Fibroblast of lung (primary cell): Measurements from ENCODE around the gene NDUFB1. TPM values are rescaled to one million over a fixed set of nuclear protein-coding genes. Genes with fewer than 3 reads are reported as not detected.

ENCODE experiments used
- DNase-seq, 2 donors: peaks; one replicate each; pipeline versions ENCODE4 v3.0.0 to v3.0.0-alpha.2; 2010; ENCODE audit warnings: low read depth in 2 of 2
- H2AFZ ChIP-seq: 2 replicates; pipeline ENCODE4 v1.5.1; 2012; ENCODE audit warnings: low read length, control low read depth, inconsistent platforms
- H3K27ac ChIP-seq: 2 replicates; pipeline ENCODE4 v1.5.1; 2011; ENCODE audit warnings: low read length, control low read depth; ENCODE audit not compliant: insufficient read depth
- H3K27me3 ChIP-seq: 2 replicates; pipeline ENCODE4 v1.5.1; 2011; ENCODE audit warnings: mild to moderate bottlenecking, low read length; ENCODE audit not compliant: control insufficient read depth, insufficient read depth
- H3K36me3 ChIP-seq: 2 replicates; pipeline ENCODE4 v1.5.1; 2011; ENCODE audit warnings: low read length; ENCODE audit not compliant: control insufficient read depth, insufficient read depth
- H3K4me1 ChIP-seq: 2 replicates; pipeline ENCODE4 v1.5.1; 2011; ENCODE audit warnings: low read length; ENCODE audit not compliant: control insufficient read depth, insufficient read depth; ENCODE audit errors: extremely low read depth
- H3K4me2 ChIP-seq: 2 replicates; pipeline ENCODE4 v1.5.1; 2011; ENCODE audit warnings: low read length, control low read depth; ENCODE audit not compliant: insufficient read depth; ENCODE audit errors: extremely low read depth
- H3K4me3 ChIP-seq, 4 experiments: fragments of 200-600 bp in 1 of 4; sonication (generic) in 1 of 4; replicated peaks in 1 of 4; 2 replicates each; pipeline ENCODE4 v1.5.1; 2011 to 2016; ENCODE audit warnings: low read length in 4 of 4, low read depth in 3 of 4, mild to moderate bottlenecking in 3 of 4, control low read depth in 2 of 4, inconsistent platforms in 1 of 4, mixed read lengths in 1 of 4; ENCODE audit not compliant: insufficient read depth in 1 of 4; ENCODE audit errors: control extremely low read depth in 1 of 4
- H3K79me2 ChIP-seq: 2 replicates; pipeline ENCODE4 v1.5.1; 2012; ENCODE audit warnings: mild to moderate bottlenecking, low read length, inconsistent platforms; ENCODE audit not compliant: control insufficient read depth, insufficient read depth
- H3K9ac ChIP-seq: 2 replicates; pipeline ENCODE4 v1.5.1; 2011; ENCODE audit warnings: mild to moderate bottlenecking, low read length, control low read depth; ENCODE audit not compliant: insufficient read depth
- H3K9me3 ChIP-seq: 2 replicates; pipeline ENCODE4 v1.5.1; 2012; ENCODE audit warnings: low read depth, low read length; ENCODE audit not compliant: control insufficient read depth, insufficient read depth
- H4K20me1 ChIP-seq: 2 replicates; pipeline ENCODE4 v1.5.1; 2011; ENCODE audit warnings: low read length; ENCODE audit not compliant: control insufficient read depth, insufficient read depth; ENCODE audit errors: extremely low read depth
- EZH2 ChIP-seq: IDR thresholded peaks from 2 replicates; pipeline ENCODE4 v1.5.1; 2012; ENCODE audit warnings: low read length, control low read depth, mild to moderate bottlenecking; ENCODE audit errors: missing control alignments
- polyA plus RNA-seq, 2 donors: library from polyadenylated mRNA; depleted of rRNA in 1 of 2; stranded (reverse) in 1 of 2; unstranded in 1 of 2; fragments of >200 nt; gene quantifications; 2 replicates each; pipeline ENCODE4 v1.2.1, GENCODE V29; 2011 to 2012; ENCODE audit warnings: missing spikeins in 1 of 2
- total RNA-seq: library from RNA; depleted of rRNA; stranded (reverse); fragments of >200 nt; gene quantifications from 2 replicates; pipeline ENCODE4 v1.2.1, GENCODE V29; 2014
- TF ChIP-seq, protein P1 (sequence below), 2 donors: IDR thresholded peaks in 1 of 2; conservative IDR thresholded peaks in 1 of 2; 1 replicate in 1 of 2; 2 replicates in 1 of 2; pipeline ENCODE4 v1.5.1; 2011 to 2012; ENCODE audit warnings: low read length in 2 of 2, control low read depth in 1 of 2, inconsistent platforms in 1 of 2, low read depth in 1 of 2, mild to moderate bottlenecking in 1 of 2

Gene NDUFB1
- total and polyA plus RNA-seq, 2 donors (not counting 1 experiment from before 2014, with no cell fraction given) = 310 to 569 TPM

DNA sequence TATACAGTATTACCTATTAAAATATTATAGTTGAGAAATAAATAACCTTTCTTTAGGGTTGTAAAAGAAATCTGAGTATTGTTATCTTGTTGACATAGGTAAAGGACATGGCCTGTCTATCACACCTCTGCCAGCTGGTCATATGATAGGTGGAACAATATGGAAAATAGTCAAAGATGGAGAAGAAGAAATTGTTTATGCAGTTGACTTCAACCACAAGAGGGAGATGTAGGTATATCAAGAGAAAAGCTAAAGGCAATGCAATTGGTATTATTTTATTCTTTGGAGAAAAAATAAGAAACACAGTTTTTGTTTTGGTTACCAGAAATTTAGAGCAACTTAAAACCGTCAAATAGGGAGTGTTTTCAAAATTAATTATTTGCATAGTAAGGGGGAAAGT lies 13.8 kb upstream of the NDUFB1 start:
- Histone ChIP-seq H4K20me1 (no peaks in the 10 kb centered on the region), H3K4me1 (no peaks in the 10 kb centered on the region), H2AFZ (no peak overlapping the region), H3K36me3 (peaks cover 2% of the 10 kb centered on the region), H3K27ac (no peak overlapping the region), H3K79me2 (no peaks in the 10 kb centered on the region), H3K27me3 (no peaks in the 10 kb centered on the region), H3K9ac (no peak overlapping the region), H3K9me3 (no peaks in the 10 kb centered on the region), H3K4me2 (no peak overlapping the region), H3K4me3 (no peak overlapping the region)
- peak; percentile 27 to 66 for DNase-seq
- no peak for TF ChIP-seq EZH2
- TF ChIP-seq, protein P1, sequence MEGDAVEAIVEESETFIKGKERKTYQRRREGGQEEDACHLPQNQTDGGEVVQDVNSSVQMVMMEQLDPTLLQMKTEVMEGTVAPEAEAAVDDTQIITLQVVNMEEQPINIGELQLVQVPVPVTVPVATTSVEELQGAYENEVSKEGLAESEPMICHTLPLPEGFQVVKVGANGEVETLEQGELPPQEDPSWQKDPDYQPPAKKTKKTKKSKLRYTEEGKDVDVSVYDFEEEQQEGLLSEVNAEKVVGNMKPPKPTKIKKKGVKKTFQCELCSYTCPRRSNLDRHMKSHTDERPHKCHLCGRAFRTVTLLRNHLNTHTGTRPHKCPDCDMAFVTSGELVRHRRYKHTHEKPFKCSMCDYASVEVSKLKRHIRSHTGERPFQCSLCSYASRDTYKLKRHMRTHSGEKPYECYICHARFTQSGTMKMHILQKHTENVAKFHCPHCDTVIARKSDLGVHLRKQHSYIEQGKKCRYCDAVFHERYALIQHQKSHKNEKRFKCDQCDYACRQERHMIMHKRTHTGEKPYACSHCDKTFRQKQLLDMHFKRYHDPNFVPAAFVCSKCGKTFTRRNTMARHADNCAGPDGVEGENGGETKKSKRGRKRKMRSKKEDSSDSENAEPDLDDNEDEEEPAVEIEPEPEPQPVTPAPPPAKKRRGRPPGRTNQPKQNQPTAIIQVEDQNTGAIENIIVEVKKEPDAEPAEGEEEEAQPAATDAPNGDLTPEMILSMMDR (conservative IDR thresholded peaks at IDR 0.05 in 1 of 2, IDR thresholded peaks at IDR 0.05 in 1 of 2; ENCODE audit: low read depth in 1 of 2, low read length in 2 of 2) = peak; percentile 41 to 60

DNA sequence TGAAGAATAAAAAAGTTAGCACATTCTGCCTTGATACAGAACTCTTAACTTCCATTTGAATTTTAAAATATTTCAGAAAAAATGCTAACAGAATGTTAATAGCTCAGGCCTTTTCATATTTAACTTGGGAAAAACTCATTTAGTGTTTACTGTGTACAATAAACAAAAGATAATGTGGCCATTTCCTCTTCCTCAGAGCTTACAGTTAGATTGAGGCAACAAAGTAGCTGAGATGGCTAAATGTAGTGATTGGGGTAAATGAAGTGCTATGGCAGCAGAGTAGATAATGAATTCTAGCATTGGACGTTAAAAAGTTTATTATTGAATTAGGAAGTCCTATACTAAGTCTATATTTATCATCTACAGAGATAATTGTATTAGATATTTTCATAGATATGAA lies 12.9 kb upstream of the NDUFB1 start:
- H3K9ac ChIP-seq = no peak overlapping the region
- H4K20me1 ChIP-seq = no peaks in the 10 kb centered on the region
- no peak for TF ChIP-seq EZH2
- TF ChIP-seq, protein P1 (conservative IDR thresholded peaks at IDR 0.05 in 1 of 2, IDR thresholded peaks at IDR 0.05 in 1 of 2; ENCODE audit: low read depth in 1 of 2, low read length in 2 of 2) = no peak
- no peaks in the 10 kb centered on the region for H3K79me2 ChIP-seq
- no peak overlapping the region for H3K27ac ChIP-seq
- H3K4me2 ChIP-seq = no peak overlapping the region
- DNase-seq = no peak
- H3K27me3 ChIP-seq = no peaks in the 10 kb centered on the region
- no peaks in the 10 kb centered on the region for H3K9me3 ChIP-seq
- H2AFZ ChIP-seq = no peak overlapping the region
- no peak overlapping the region for H3K4me3 ChIP-seq
- peaks cover 2% of the 10 kb centered on the region for H3K36me3 ChIP-seq
- no peaks in the 10 kb centered on the region for H3K4me1 ChIP-seq

DNA sequence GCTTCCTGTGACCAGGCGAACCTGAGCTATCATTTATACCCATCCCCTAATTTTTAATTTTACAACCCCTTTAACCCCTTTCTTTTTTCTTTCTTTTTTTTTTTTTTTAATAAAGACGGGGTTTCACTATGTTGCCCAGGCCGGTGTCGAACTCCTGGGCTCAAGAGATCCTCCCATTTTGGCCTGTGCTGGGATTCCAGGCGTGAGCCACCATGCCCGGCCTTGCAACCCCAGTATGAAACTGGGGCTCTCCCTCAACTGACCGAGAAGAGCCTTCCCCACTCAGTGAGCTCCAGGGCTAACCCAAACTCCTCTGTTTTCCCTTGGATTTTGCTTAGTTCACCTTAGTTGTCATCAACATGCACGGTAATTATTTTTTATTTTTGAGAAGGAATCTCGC lies 1.3 kb upstream of the NDUFB1 start:
- Histone ChIP-seq H3K9ac (peak overlapping the region; percentile 99), H3K27me3 (no peaks in the 10 kb centered on the region), H3K9me3 (no peaks in the 10 kb centered on the region), H2AFZ (no peak overlapping the region), H3K4me1 (peaks cover 2% of the 10 kb centered on the region), H3K79me2 (peaks cover 34% of the 10 kb centered on the region), H3K4me2 (peak overlapping the region; percentile 96), H3K4me3 (peak overlapping the region; percentile 77 to 99 (median 91)), H3K36me3 (peaks cover 2% of the 10 kb centered on the region), H4K20me1 (no peaks in the 10 kb centered on the region), H3K27ac (peak overlapping the region; percentile 98)
- TF ChIP-seq, protein P1 (conservative IDR thresholded peaks at IDR 0.05 in 1 of 2, IDR thresholded peaks at IDR 0.05 in 1 of 2; ENCODE audit: low read depth in 1 of 2, low read length in 2 of 2) = no peak
- TF ChIP-seq EZH2 = no peak
- peak in 1 of 2 donors; percentile 5 for DNase-seq
